Activated T-helper 9 cell treated with anti-CD3 and anti-CD28 coated beads, Interleukin-2, amount 50 U/mL, for 16 hours (primary cell): Measurements from ENCODE around the gene TTLL11.

Experiments
- DNase-seq: peaks from one replicate; pipeline ENCODE4 v3.0.0-alpha.2; 2020; ENCODE audit warnings: low read depth

The TTLL11 gene

GRCh38 chr9:121825031-121825691 lies 267.9 kb downstream of the TTLL11 start:
- no peak for DNase-seq

- no peak for DNase-seq
Measured at GRCh38 chr9:121824651-121825030, 268.5 kb downstream of the TTLL11 start.

- no peak for DNase-seq
Measured at GRCh38 chr9:121823451-121824169, 269.5 kb downstream of the TTLL11 start.

GRCh38 chr9:121822093-121823085 lies 270.7 kb downstream of the TTLL11 start:
- no peak for DNase-seq

- DNase-seq = no peak
Measured at GRCh38 chr9:121821326-121821725, 271.8 kb downstream of the TTLL11 start.

- DNase-seq = no peak
Measured at GRCh38 chr9:121820286-121821005, 272.7 kb downstream of the TTLL11 start.

- DNase-seq = no peak
Measured at GRCh38 chr9:121819428-121820231, 273.5 kb downstream of the TTLL11 start.

- DNase-seq = no peak
Measured at GRCh38 chr9:121818841-121819427, 274.2 kb downstream of the TTLL11 start.

GRCh38 chr9:121818016-121818661 lies 275.0 kb downstream of the TTLL11 start:
- DNase-seq = no peak

- DNase-seq = no peak
Measured at GRCh38 chr9:121817476-121817875, 275.6 kb downstream of the TTLL11 start.

GRCh38 chr9:121816845-121817450 lies 276.2 kb downstream of the TTLL11 start:
- DNase-seq = no peak

GRCh38 chr9:121816449-121816817 lies 276.7 kb downstream of the TTLL11 start:
- DNase-seq = no peak

- no peak for DNase-seq
Measured at GRCh38 chr9:121815546-121816448, 277.3 kb downstream of the TTLL11 start.

GRCh38 chr9:121815084-121815483 lies 278.0 kb downstream of the TTLL11 start:
- no peak for DNase-seq

GRCh38 chr9:121814594-121814993 lies 278.5 kb downstream of the TTLL11 start:
- DNase-seq = no peak

- no peak for DNase-seq
Measured at GRCh38 chr9:121813519-121814210, 279.4 kb downstream of the TTLL11 start.

- DNase-seq = no peak
Measured at GRCh38 chr9:121812159-121812735, 280.9 kb downstream of the TTLL11 start.

- no peak for DNase-seq
Measured at GRCh38 chr9:121811751-121812150, 281.4 kb downstream of the TTLL11 start.
